HepG2 (cell line): ENCODE data around the gene ZNF273. TPM values are rescaled to one million over a fixed set of nuclear protein-coding genes. Genes with fewer than 3 reads are reported as not detected.

Experiments
- ARHGAP35 ChIP-seq: sonication (generic); formaldehyde crosslinking; IDR thresholded peaks from 2 replicates; pipeline ENCODE4 v1.9.0; 2022; ENCODE audit warnings: mild to moderate bottlenecking, inconsistent platforms, moderate library complexity, missing genetic modification reagents, borderline replicate concordance
- EEA1 ChIP-seq: sonication (generic); formaldehyde crosslinking; IDR thresholded peaks from 2 replicates; pipeline ENCODE4 v1.5.1; 2020; ENCODE audit warnings: mild to moderate bottlenecking, missing genetic modification reagents, borderline replicate concordance
- EHMT2 ChIP-seq: fragments of 200-600 bp; sonication (generic); IDR thresholded peaks from 2 replicates; pipeline ENCODE4 v1.7.0; 2017; ENCODE audit warnings: antibody characterized with exemption, low read depth, low read length, borderline replicate concordance
- HOXD1 ChIP-seq: sonication (generic); formaldehyde crosslinking; IDR thresholded peaks from 2 replicates; pipeline ENCODE4 v1.5.0; 2020; ENCODE audit warnings: missing genetic modification reagents
- MAZ ChIP-seq, 2 experiments: sonication (generic) in 1 of 2; formaldehyde crosslinking in 1 of 2; IDR thresholded peaks; 2 replicates each; pipeline versions ENCODE4 v1.5.0 to v1.6.1; 2012 to 2020; ENCODE audit warnings: low read depth in 2 of 2, mild to moderate bottlenecking in 2 of 2, borderline replicate concordance in 1 of 2, improper control_type of control experiment in 1 of 2, low read length in 1 of 2, missing genetic modification reagents in 1 of 2, moderate library complexity in 1 of 2
- NFKB2 ChIP-seq: sonication (generic); formaldehyde crosslinking; IDR thresholded peaks from 2 replicates; pipeline ENCODE4 v1.4.0; 2020; ENCODE audit warnings: missing genetic modification reagents, borderline replicate concordance
- PPARG ChIP-seq: conservative IDR thresholded peaks from 2 replicates; pipeline ENCODE4 v1.6.1; 2016; ENCODE audit warnings: missing biosample characterization, missing genetic modification reagents
- RCOR2 ChIP-seq: IDR thresholded peaks from 2 replicates; pipeline ENCODE4 v1.6.1; 2016; ENCODE audit warnings: missing biosample characterization, missing genetic modification reagents
- SOX13 ChIP-seq, 3 experiments: fragments of 450-650 bp in 1 of 3; sonication (generic) in 1 of 3; formaldehyde crosslinking in 1 of 3; IDR thresholded peaks in 2 of 3; conservative IDR thresholded peaks in 1 of 3; 2 replicates each; pipeline versions ENCODE4 v1.5.0 to v1.6.1; 2016 to 2020; ENCODE audit warnings: antibody characterized with exemption in 1 of 3, mild to moderate bottlenecking in 1 of 3, missing compliant biosample characterization in 1 of 3, missing genetic modification reagents in 1 of 3, moderate library complexity in 1 of 3
- ZNF10 ChIP-seq: sonication (generic); formaldehyde crosslinking; IDR thresholded peaks from 2 replicates; pipeline ENCODE4 v1.4.0; 2020; ENCODE audit warnings: mild to moderate bottlenecking, low read depth, missing genetic modification reagents, borderline replicate concordance
- ZNF337 ChIP-seq: sonication (generic); formaldehyde crosslinking; IDR thresholded peaks from 2 replicates; pipeline ENCODE4 v1.5.1; 2020; ENCODE audit warnings: missing genetic modification reagents, low read depth, mild to moderate bottlenecking, borderline replicate concordance
- ZNF563 ChIP-seq: sonication (generic); formaldehyde crosslinking; IDR thresholded peaks from 2 replicates; pipeline ENCODE4 v1.8.0; 2022; ENCODE audit warnings: mild to moderate bottlenecking, moderate library complexity, missing genetic modification reagents
- ZNF605 ChIP-seq: sonication (generic); formaldehyde crosslinking; IDR thresholded peaks from 2 replicates; pipeline ENCODE4 v1.8.0; 2022; ENCODE audit warnings: mild to moderate bottlenecking, missing genetic modification reagents
- ZNF709 ChIP-seq: sonication (generic); formaldehyde crosslinking; IDR thresholded peaks from 2 replicates; pipeline ENCODE4 v1.5.0; 2020; ENCODE audit warnings: mild to moderate bottlenecking, missing genetic modification reagents
- ZNF883 ChIP-seq: sonication (generic); formaldehyde crosslinking; IDR thresholded peaks from 2 replicates; pipeline ENCODE4 v1.5.1; 2020; ENCODE audit warnings: mild to moderate bottlenecking, missing genetic modification reagents; ENCODE audit errors: not compliant biosample characterization
- ZSCAN22 ChIP-seq: sonication (generic); formaldehyde crosslinking; IDR thresholded peaks from 2 replicates; pipeline ENCODE4 v1.4.0; 2020; ENCODE audit warnings: mild to moderate bottlenecking, missing genetic modification reagents
- polyA plus RNA-seq, 8 experiments: library from polyadenylated mRNA; depleted of rRNA in 3 of 8; stranded (reverse) in 7 of 8; unstranded in 1 of 8; fragments of >200 nt; fragmentation: Illumina TruSeq in 4 of 8; extraction: Trizol in 4 of 8; gene quantifications; 2 replicates each; pipeline versions ENCODE4 v1.2.1 to v1.2.3, GENCODE V29; 2011 to 2016; ENCODE audit warnings: low read depth in 4 of 8, missing spikeins in 1 of 8, mixed read lengths in 1 of 8; ENCODE audit not compliant: insufficient read depth in 1 of 8
- total RNA-seq, 5 experiments: library from RNA; depleted of rRNA; stranded (reverse); fragments of >200 nt; fragmentation: Illumina TruSeq; extraction: Trizol; gene quantifications; 2 replicates each; pipeline ENCODE4 v1.2.3, GENCODE V29; 2016; ENCODE audit warnings: low read depth in 1 of 5
- TF ChIP-seq, protein P1 (sequence below): sonication (generic); formaldehyde crosslinking; IDR thresholded peaks from 2 replicates; pipeline ENCODE4 v1.5.1; 2020; ENCODE audit warnings: mild to moderate bottlenecking, missing genetic modification reagents, moderate library complexity
- TF ChIP-seq, protein P2 (sequence below): sonication (generic); formaldehyde crosslinking; IDR thresholded peaks from 2 replicates; pipeline ENCODE4 v1.8.0; 2022; ENCODE audit warnings: mild to moderate bottlenecking, missing genetic modification reagents, moderate library complexity
- TF ChIP-seq, protein P3 (sequence below): IDR thresholded peaks from 2 replicates; pipeline ENCODE4 v1.6.1; 2016

The ZNF273 gene
- total and polyA plus RNA-seq, 2 of the 13 experiments (the other 11 are each of a cell fraction or from before 2014, with no cell fraction given), result 1.7 to 5.8 TPM

DNA sequence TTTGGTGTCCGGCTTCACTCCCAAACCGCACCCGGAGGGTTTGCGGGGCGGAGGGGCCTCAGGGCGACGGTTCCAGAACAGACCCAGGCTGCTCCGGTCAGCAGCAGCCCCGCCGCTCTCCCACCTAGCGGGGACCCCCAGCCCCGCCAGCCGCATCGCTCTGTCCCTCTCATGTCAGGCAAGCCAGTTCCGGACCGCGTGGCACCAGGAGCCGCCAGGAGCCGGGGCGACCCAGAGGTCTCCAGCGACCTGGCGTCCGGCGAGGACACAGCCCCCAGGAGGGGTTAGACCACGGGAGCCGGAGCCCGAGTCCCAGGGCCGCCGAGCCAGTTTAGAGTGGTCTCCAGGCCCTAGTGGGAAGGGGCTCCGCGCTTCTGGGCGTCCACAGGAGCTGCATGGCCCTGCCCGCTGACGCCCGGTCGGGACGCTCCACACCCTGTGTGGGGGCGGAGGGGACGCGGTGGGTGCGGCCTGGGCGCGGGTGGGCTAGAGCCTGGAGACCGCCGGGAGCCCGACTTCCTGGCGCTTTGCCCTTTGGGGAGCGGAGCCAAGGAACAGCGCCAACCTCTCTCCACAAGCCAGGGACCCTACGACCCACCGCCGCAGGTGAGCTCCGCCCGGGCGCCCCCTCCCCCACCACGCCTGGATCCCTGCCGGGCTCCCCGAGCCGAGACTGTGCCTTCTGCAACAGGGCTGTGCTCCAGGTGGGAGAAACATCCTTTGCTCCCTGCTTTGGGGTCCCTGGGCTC lies 44.4 kb downstream of the ZNF273 start (continued):
- TF ChIP-seq, protein P1, sequence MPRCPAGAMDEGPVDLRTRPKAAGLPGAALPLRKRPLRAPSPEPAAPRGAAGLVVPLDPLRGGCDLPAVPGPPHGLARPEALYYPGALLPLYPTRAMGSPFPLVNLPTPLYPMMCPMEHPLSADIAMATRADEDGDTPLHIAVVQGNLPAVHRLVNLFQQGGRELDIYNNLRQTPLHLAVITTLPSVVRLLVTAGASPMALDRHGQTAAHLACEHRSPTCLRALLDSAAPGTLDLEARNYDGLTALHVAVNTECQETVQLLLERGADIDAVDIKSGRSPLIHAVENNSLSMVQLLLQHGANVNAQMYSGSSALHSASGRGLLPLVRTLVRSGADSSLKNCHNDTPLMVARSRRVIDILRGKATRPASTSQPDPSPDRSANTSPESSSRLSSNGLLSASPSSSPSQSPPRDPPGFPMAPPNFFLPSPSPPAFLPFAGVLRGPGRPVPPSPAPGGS (CRISPR knock-in tag), result peak; percentile 52; the same call in 1 of the 2 replicates
- no peak for TF ChIP-seq EEA1 (CRISPR knock-in tag)
- no peak for TF ChIP-seq ZSCAN22 (CRISPR knock-in tag)
- peak; percentile 25; the same call in 1 of the 2 replicates for TF ChIP-seq HOXD1 (CRISPR knock-in tag)
- peak; percentile 65; the same call in 1 of the 2 replicates for TF ChIP-seq ZNF563 (CRISPR knock-in tag)
- TF ChIP-seq, protein P2, sequence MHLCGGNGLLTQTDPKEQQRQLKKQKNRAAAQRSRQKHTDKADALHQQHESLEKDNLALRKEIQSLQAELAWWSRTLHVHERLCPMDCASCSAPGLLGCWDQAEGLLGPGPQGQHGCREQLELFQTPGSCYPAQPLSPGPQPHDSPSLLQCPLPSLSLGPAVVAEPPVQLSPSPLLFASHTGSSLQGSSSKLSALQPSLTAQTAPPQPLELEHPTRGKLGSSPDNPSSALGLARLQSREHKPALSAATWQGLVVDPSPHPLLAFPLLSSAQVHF (CRISPR knock-in tag), result no peak
- peak; percentile 58 for TF ChIP-seq ZNF883 (CRISPR knock-in tag)
- no peak for TF ChIP-seq SOX13 (IDR thresholded peaks at IDR 0.05)
- TF ChIP-seq SOX13 (CRISPR knock-in tag; conservative IDR thresholded peaks at IDR 0.05 in 1 of 2, IDR thresholded peaks at IDR 0.05 in 1 of 2), result no peak
- no peak for TF ChIP-seq EHMT2
- no peak for TF ChIP-seq RCOR2 (CRISPR knock-in tag)
- TF ChIP-seq PPARG (CRISPR knock-in tag), result no peak
- TF ChIP-seq ZNF337 (CRISPR knock-in tag), result 0 out of 2 replicates have a peak, but pooled peaks have one; percentile 52
- TF ChIP-seq ARHGAP35 (CRISPR knock-in tag), result 0 out of 2 replicates have a peak, but pooled peaks have one; percentile 68
- peak; percentile 81 for TF ChIP-seq ZNF605 (CRISPR knock-in tag)
- TF ChIP-seq ZNF10 (CRISPR knock-in tag), result no peak
- no peak for TF ChIP-seq MAZ (IDR thresholded peaks at IDR 0.05; ENCODE audit: borderline replicate concordance, low read depth, low read length)
- TF ChIP-seq MAZ (CRISPR knock-in tag; IDR thresholded peaks at IDR 0.05; ENCODE audit: low read depth), result peak; percentile 59; the same call in 1 of the 2 replicates
- TF ChIP-seq ZNF709 (CRISPR knock-in tag), result 0 out of 2 replicates have a peak, but pooled peaks have one; percentile 39
- TF ChIP-seq NFKB2 (CRISPR knock-in tag), result peak; percentile 38; the same call in 1 of the 2 replicates
- TF ChIP-seq, protein P3, sequence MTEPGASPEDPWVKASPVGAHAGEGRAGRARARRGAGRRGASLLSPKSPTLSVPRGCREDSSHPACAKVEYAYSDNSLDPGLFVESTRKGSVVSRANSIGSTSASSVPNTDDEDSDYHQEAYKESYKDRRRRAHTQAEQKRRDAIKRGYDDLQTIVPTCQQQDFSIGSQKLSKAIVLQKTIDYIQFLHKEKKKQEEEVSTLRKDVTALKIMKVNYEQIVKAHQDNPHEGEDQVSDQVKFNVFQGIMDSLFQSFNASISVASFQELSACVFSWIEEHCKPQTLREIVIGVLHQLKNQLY (CRISPR knock-in tag), result no peak
